ENCODE measurements around the gene ZNF620.
"Not testable (repeated sequence)": the region's sequence is repeated elsewhere in the genome, so short reads cannot be mapped to it uniquely, and the experiment has no call there.

ZNF620 gene

GRCh38 chr3:40505599-40506462, at the start of gene ZNF620:
ZNF620 (plus strand) TSS chr3:40506039; CDS start chr3:40506353, 314 bp downstream.
- H3K27ac Mint-ChIP-seq = peak within 1 kb of the TSS; percentile 24
- H3K4me3 Mint-ChIP-seq = peak within 1 kb of the TSS; percentile 88
- peaks cover 19% of the 10 kb centered on the region for H3K4me1 Mint-ChIP-seq
- H3K27me3 Mint-ChIP-seq = no peaks in the 10 kb centered on the region
- peaks cover 5% of the 10 kb centered on the region for H3K36me3 Mint-ChIP-seq
- H3K9me3 Mint-ChIP-seq = no peaks in the 10 kb centered on the region

DNA sequence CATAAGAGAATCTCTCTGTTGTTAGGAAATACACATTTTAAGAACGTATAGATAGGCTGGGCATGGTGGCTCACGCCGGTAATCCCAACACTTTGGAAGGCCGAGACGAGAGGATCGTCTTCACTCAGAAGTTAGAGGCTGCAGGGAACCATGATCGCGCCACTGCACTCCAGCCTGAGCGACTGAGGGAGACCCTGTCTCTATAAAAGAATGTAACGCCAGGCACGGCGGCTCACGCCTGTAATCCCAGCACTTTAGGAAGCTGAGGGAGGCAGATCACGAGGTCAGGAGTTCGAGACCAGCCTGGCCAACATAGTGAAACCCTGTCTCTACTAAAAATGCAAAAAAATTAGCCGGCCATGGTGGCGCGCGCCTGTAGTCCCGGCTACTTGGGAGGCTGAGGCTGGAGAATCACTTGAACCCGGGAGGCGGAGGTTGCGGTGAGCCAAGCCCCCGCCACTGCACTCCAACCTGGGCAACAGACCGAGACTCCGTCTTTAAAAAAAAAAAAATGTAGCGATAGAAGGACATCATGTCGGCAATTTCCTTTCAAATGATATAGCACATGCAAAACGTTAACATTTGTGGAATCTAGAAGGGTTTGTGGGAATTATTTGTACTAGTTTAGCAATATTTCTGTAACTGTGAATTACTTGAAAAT, 49.4 kb upstream of the ZNF620 start:
- Mint-ChIP-seq H3K4me3 (peak overlapping the region; percentile 93), H3K4me1 (peaks cover 52% of the 10 kb centered on the region), H3K36me3 (peaks cover 23% of the 10 kb centered on the region)

GRCh38 chr3:40456940-40457823, 48.7 kb upstream of the ZNF620 start, which contains the start of gene RPL14:
RPL14 (plus strand) TSS chr3:40457339; CDS start chr3:40457472, 133 bp downstream.
- Mint-ChIP-seq H3K4me3 (peak within 1 kb of the TSS; percentile 93), H3K36me3 (peaks cover 28% of the 10 kb centered on the region), H3K27ac (peak within 1 kb of the TSS; percentile 98), H3K27me3 (no peaks in the 10 kb centered on the region), H3K9me3 (no peaks in the 10 kb centered on the region), H3K4me1 (peaks cover 56% of the 10 kb centered on the region)

More for the DNA sequence above, 49.4 kb upstream of the ZNF620 start:
- H3K9me3 Mint-ChIP-seq = no peaks in the 10 kb centered on the region
- H3K27ac Mint-ChIP-seq = peak overlapping the region; percentile 96
- H3K27me3 Mint-ChIP-seq = no peaks in the 10 kb centered on the region

- H3K27me3 Mint-ChIP-seq = no peaks in the 10 kb centered on the region
- H3K36me3 Mint-ChIP-seq = peaks cover 31% of the 10 kb centered on the region
- no peaks in the 10 kb centered on the region for H3K9me3 Mint-ChIP-seq
- H3K27ac Mint-ChIP-seq = peak overlapping the region; percentile 98
- H3K4me1 Mint-ChIP-seq = peaks cover 49% of the 10 kb centered on the region
- peak overlapping the region; percentile 93 for H3K4me3 Mint-ChIP-seq
Measured at GRCh38 chr3:40458473-40458872, 47.4 kb upstream of the ZNF620 start.

- peaks cover 47% of the 10 kb centered on the region for H3K36me3 Mint-ChIP-seq
- not testable (repeated sequence) for H3K27me3 Mint-ChIP-seq, H3K9me3 Mint-ChIP-seq
- peak overlapping the region; percentile 83 for H3K27ac Mint-ChIP-seq
- H3K4me1 Mint-ChIP-seq = peaks cover 61% of the 10 kb centered on the region
- peak overlapping the region; percentile 76 for H3K4me3 Mint-ChIP-seq
Measured at GRCh38 chr3:40460481-40460880, 45.4 kb upstream of the ZNF620 start.

GRCh38 chr3:40461161-40461560, 44.7 kb upstream of the ZNF620 start:
- H3K4me3 Mint-ChIP-seq = peak overlapping the region; percentile 66
- H3K27me3 Mint-ChIP-seq = no peaks in the 10 kb centered on the region
- H3K27ac Mint-ChIP-seq = peak overlapping the region; percentile 76
- H3K9me3 Mint-ChIP-seq = no peaks in the 10 kb centered on the region
- H3K4me1 Mint-ChIP-seq = peaks cover 58% of the 10 kb centered on the region
- peaks cover 49% of the 10 kb centered on the region for H3K36me3 Mint-ChIP-seq

- not testable (repeated sequence) for H3K9me3 Mint-ChIP-seq, H3K4me3 Mint-ChIP-seq, H3K27ac Mint-ChIP-seq, H3K27me3 Mint-ChIP-seq
- H3K36me3 Mint-ChIP-seq = peaks cover 49% of the 10 kb centered on the region
- H3K4me1 Mint-ChIP-seq = peaks cover 57% of the 10 kb centered on the region
Measured at GRCh38 chr3:40462838-40463237, 43.0 kb upstream of the ZNF620 start.

- Mint-ChIP-seq H3K4me1 (peaks cover 51% of the 10 kb centered on the region), H3K27ac (no peak overlapping the region), H3K4me3 (peak overlapping the region; percentile 39), H3K36me3 (peaks cover 42% of the 10 kb centered on the region), H3K9me3 (no peaks in the 10 kb centered on the region), H3K27me3 (no peaks in the 10 kb centered on the region)
Measured at GRCh38 chr3:40463579-40463978, 42.3 kb upstream of the ZNF620 start.

DNA sequence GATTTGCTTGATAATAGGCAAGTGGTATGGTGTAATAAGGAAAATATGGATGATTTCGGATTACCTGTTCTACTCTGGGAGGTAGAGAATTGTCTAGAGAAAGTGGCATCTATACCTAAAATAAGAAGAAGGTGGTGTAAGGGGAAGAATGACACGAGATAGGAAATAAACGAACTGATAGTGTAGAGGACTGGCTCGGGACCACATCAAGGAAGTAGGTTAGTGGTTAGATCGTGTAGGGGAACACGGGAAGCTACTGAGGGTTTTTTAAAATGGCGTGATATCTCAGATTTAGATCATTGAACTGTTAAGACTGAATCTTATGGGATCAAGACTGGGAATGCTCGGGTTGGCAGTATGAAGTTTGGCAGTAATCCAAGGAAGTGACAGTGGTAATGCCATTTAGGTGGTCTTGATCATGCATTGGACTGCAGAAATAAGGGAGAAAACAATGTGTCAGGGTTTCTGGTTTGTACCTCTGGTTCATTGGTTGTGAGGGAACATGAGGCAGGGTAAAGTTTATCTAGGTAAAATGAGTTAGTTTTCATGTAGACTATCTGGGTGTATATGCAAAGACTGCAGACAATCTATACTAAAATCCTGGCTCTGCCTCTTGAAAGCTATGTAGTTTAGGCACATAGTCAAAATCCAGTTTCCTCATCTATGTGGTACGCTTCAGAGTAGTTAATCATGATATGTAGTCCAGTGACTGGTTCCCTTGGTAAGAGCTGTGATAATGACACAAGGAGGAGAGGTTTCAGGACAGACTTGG, 41.3 kb upstream of the ZNF620 start:
- Mint-ChIP-seq H3K4me1 (peaks cover 45% of the 10 kb centered on the region), H3K4me3 (peak overlapping the region; percentile 15), H3K27ac (peak overlapping the region; percentile 87), H3K27me3 (no peaks in the 10 kb centered on the region), H3K9me3 (no peaks in the 10 kb centered on the region), H3K36me3 (peaks cover 37% of the 10 kb centered on the region)

GRCh38 chr3:40465111-40465407, 40.8 kb upstream of the ZNF620 start:
- peak overlapping the region; percentile 87 for H3K27ac Mint-ChIP-seq

DNA sequence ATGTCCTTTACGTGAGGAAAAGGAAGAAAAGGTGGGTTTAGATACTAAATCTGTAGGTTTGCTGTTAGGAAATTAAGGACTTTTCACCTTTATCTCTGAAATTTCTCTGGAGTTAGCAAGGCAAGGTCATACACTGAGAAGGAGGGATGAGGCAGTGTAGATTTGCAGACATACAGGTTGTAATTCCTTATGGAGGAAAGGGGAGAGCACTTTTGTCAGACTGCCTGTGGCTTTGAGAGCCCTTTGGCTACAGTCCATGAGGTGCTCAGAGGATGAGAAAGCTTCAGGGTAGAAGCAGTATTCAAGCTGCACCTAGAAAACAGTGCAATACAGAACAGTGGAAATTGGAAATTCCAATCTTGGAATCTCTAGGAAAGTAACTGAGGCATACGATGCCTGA, 40.4 kb upstream of the ZNF620 start:
- H3K4me3 Mint-ChIP-seq = no peak overlapping the region
- no peaks in the 10 kb centered on the region for H3K9me3 Mint-ChIP-seq
- peak overlapping the region; percentile 87 for H3K27ac Mint-ChIP-seq
- peaks cover 33% of the 10 kb centered on the region for H3K36me3 Mint-ChIP-seq
- no peaks in the 10 kb centered on the region for H3K27me3 Mint-ChIP-seq
- peaks cover 40% of the 10 kb centered on the region for H3K4me1 Mint-ChIP-seq

More at GRCh38 chr3:40465111-40465407, 40.8 kb upstream of the ZNF620 start:
- no peak overlapping the region for H3K4me3 Mint-ChIP-seq
- H3K4me1 Mint-ChIP-seq = peaks cover 44% of the 10 kb centered on the region
- H3K27me3 Mint-ChIP-seq = no peaks in the 10 kb centered on the region
- H3K36me3 Mint-ChIP-seq = peaks cover 37% of the 10 kb centered on the region
- no peaks in the 10 kb centered on the region for H3K9me3 Mint-ChIP-seq

DNA sequence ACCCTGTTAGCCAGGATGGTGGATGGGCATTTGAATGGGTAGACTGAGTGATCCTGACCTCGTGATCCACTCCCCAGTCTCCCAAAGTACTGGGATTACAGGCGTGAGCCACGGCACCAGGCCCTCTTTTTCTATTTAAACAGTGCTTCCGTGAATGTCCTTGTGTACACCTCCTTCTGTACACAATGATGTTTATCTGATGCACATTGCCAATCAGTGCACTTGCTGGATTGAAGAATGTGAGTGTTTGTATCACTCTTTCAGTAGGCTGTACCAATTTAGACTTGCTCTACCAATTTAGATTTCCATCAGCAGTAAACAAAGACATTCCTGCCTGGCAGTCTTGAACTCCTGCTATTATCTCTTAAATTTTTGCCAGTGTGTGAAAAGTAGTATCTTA, 37.8 kb upstream of the ZNF620 start:
- peaks cover 23% of the 10 kb centered on the region for H3K36me3 Mint-ChIP-seq
- H3K4me1 Mint-ChIP-seq = peaks cover 26% of the 10 kb centered on the region
- H3K9me3 Mint-ChIP-seq = no peaks in the 10 kb centered on the region
- H3K27ac Mint-ChIP-seq = no peak overlapping the region
- H3K4me3 Mint-ChIP-seq = no peak overlapping the region
- H3K27me3 Mint-ChIP-seq = no peaks in the 10 kb centered on the region

DNA sequence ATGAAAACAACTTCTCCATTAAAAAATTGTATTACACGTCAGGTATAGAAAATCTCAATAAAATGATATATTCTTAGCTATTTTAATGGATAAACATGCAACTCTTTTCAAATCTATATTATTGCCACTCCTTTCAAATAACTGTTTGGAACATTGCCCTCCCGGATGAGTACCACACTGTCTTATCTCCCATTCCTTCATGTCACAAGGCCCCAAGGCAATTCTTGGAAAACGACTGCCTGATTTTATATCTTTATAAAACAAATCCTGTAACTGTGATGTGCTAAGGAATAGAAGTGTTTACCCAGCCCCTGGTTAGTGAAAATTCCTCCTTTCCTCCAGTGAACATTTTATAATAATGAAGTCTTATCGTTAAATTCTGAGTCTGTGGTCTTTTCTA, 35.1 kb upstream of the ZNF620 start:
- Mint-ChIP-seq H3K4me3 (no peak overlapping the region), H3K27me3 (no peaks in the 10 kb centered on the region), H3K27ac (no peak overlapping the region), H3K4me1 (no peaks in the 10 kb centered on the region), H3K9me3 (no peaks in the 10 kb centered on the region), H3K36me3 (peaks cover 2% of the 10 kb centered on the region)

DNA sequence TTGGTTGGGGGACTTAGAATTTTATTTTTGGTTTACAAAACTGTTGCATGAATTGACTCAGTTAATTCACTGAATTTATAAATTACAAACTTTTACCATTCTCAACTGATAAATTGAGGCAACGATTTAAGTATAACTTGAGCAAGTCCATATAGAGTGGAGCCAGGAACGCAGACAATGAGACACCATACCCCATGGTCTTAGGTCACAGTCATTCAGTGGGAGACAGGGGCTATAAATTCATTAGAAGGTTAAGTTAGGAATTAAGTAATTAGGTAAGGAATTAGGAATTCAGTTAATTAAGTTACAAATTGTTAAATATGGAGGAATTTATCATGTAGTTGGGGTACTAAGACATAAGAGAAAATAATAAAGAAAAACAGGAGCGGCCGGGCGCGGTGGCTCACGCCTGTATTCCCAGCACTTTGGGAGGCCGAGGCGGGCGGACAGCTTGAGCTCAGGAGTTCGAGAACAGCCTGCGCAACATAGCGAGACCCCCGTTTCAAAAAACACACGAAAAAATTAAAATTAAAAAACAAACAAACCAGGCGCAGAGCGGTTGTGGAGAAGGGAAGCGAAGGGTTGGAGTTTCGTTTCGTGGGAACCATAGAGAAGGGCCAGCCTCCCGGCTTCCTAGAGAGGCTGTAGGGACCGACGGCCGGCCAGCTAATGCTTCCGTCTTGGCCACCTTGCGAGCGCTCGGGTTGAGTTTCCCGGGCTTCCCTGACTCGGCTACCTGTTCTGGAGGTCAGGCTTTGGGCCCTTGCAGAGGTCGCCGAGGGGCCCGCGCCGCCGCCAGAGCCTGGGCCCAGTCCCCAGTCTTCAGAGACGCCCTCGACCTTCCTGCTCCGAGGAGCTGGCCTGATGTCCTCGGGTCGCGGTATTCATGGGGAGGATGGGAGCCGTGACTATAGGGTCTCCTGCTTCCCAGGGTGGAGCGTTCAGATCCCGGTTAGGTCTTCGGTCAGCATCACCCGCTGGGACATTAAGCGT, 29.1 kb upstream of the ZNF620 start, which contains the start of gene ZNF619:
TSS of gene ZNF619 (plus strand) at position 645 of the 993 bp plus-strand sequence. CDS start 858 bp downstream, outside the sequence.
- H3K36me3 Mint-ChIP-seq = peaks cover 3% of the 10 kb centered on the region
- H3K4me1 Mint-ChIP-seq = peaks cover 33% of the 10 kb centered on the region
- peak within 1 kb of the TSS; percentile 94 for H3K27ac Mint-ChIP-seq
- no peaks in the 10 kb centered on the region for H3K27me3 Mint-ChIP-seq
- peak within 1 kb of the TSS; percentile 85 for H3K4me3 Mint-ChIP-seq
- no peaks in the 10 kb centered on the region for H3K9me3 Mint-ChIP-seq

Data from activated naive CD4-positive, alpha-beta T cell treated with anti-CD3 and anti-CD28 coated beads, Interleukin-2, amount 50 U/mL, for 24 hours (primary cell).